ENCODE measurements around the gene KCNJ6. TPM values are rescaled to one million over a fixed set of nuclear protein-coding genes. Genes with fewer than 3 reads are reported as not detected.
"Not testable (repeated sequence)": the region's sequence is repeated elsewhere in the genome, so short reads cannot be mapped to it uniquely, and the experiment has no call there.

KCNJ6 gene
- total RNA-seq, 1 donor: under 0.01 TPM

- Histone ChIP-seq H3K4me1 (ENCODE audit: insufficient read depth, low read length) (no peaks in the 10 kb centered on the region), H3K9me3 (ENCODE audit: low read depth, low read length) (no peaks in the 10 kb centered on the region), H3K4me3 (ENCODE audit: low read length) (no peak overlapping the region), H3K27me3 (ENCODE audit: insufficient read depth, low read length) (no peaks in the 10 kb centered on the region)
Observed at GRCh38 chr21:37619464-37619974, 296.7 kb downstream of the KCNJ6 start.

DNA sequence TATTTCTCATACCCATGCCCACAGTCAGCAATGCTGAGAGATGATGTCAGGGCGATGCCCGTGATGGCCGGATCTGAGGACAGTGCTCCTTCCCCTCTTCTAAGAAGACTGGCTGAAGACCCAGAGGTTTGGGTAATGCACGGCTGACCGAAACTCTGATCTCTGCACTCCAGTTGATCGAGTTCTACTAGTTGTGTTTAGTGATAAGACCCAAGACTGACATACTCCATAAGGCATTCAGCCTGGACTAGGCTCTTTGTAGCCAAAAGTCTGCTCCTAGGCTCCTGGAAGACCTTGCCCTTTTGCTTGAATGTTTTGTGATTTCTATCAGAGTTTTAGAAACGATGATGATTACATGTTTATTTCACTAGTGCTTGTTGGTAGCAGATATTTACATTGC is 298.2 kb downstream of the KCNJ6 start:
- Histone ChIP-seq H3K27me3 (ENCODE audit: insufficient read depth, low read length) (no peaks in the 10 kb centered on the region), H3K9me3 (ENCODE audit: low read depth, low read length) (no peaks in the 10 kb centered on the region), H3K4me1 (ENCODE audit: insufficient read depth, low read length) (no peaks in the 10 kb centered on the region), H3K4me3 (ENCODE audit: low read length) (no peak overlapping the region)

DNA sequence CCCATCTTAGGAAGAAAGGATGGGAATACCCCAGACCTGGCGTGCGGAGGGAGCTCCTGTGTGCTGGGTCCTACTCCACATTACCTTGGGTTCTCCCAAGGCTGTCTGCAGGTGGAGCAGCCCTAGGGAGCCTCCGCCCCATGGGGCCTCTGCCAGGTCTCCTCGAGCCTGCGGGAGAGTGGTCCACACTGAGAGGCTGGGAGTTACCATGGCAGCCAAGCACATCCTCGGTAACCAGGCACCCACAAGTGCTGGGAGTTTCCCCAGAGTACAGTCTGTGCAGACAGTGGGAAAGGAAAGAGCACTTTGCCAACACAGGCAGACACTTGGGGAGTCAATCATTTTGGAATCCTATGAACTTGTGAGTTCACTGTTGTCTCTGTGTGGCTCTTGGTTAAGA is 300.3 kb downstream of the KCNJ6 start:
- Histone ChIP-seq H3K4me3 (ENCODE audit: low read length) (no peak overlapping the region), H3K9me3 (ENCODE audit: low read depth, low read length) (no peaks in the 10 kb centered on the region), H3K27me3 (ENCODE audit: insufficient read depth, low read length) (peaks cover 7% of the 10 kb centered on the region), H3K4me1 (ENCODE audit: insufficient read depth, low read length) (no peaks in the 10 kb centered on the region)

DNA sequence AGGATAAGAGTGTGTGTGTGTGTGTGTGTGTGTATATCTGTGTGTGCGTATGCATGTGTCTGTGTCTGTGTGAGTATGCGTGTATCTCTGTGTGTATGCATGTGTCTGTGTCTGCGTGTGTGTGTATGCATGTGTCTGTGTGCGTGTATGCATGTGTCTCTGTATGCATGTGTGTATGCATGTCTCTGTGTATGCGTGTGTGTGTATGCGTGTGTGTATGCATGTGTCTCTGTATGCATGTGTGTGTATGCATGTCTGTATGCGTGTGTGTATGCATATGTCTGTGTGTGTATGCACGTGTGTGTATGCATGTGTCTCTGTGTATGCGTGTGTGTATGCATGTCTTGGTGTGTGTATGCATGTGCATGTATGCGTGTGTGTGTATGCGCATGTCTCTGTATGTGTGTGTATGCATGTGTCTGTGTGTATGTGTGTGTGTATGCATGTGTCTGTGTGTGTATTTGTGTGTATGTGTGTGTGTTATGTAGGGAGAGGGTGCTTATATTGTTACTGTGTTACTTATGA is 301.8 kb downstream of the KCNJ6 start:
- Histone ChIP-seq H3K9me3 (ENCODE audit: low read depth, low read length) (no peaks in the 10 kb centered on the region), H3K4me3 (ENCODE audit: low read length) (no peak overlapping the region), H3K27me3 (ENCODE audit: insufficient read depth, low read length) (peaks cover 7% of the 10 kb centered on the region), H3K4me1 (ENCODE audit: insufficient read depth, low read length) (no peaks in the 10 kb centered on the region)

GRCh38 chr21:37607081-37607480 is 309.2 kb downstream of the KCNJ6 start:
- no peak overlapping the region for H3K4me3 ChIP-seq (ENCODE audit: low read length)
- H3K4me1 ChIP-seq (ENCODE audit: insufficient read depth, low read length): no peaks in the 10 kb centered on the region
- peaks cover 13% of the 10 kb centered on the region for H3K27me3 ChIP-seq (ENCODE audit: insufficient read depth, low read length)
- H3K9me3 ChIP-seq (ENCODE audit: low read depth, low read length): no peaks in the 10 kb centered on the region

DNA sequence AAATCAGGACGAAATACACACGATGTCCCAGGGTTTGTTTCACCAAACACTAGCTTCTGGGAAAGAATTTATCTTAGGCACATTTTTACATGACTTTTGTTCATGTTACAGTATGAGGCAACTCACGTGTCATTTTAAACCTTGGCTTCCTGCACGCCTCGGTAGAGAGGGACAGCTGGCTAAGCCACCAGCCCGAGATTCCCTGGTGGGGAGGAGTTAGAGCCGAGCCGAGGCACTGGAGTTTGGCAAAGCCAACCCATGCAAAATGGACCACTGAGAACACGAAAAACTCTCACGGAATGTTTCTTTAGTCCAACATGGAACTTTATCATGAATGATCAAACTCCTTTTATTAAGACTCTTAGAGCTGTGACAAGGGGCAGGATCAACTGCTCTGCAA is 309.7 kb downstream of the KCNJ6 start:
- H3K9me3 ChIP-seq (ENCODE audit: low read depth, low read length): no peaks in the 10 kb centered on the region
- H3K27me3 ChIP-seq (ENCODE audit: insufficient read depth, low read length): peaks cover 10% of the 10 kb centered on the region
- H3K4me3 ChIP-seq (ENCODE audit: low read length): no peak overlapping the region
- H3K4me1 ChIP-seq (ENCODE audit: insufficient read depth, low read length): no peaks in the 10 kb centered on the region

- peaks cover 7% of the 10 kb centered on the region for H3K27me3 ChIP-seq (ENCODE audit: insufficient read depth, low read length)
- no peak overlapping the region for H3K4me3 ChIP-seq (ENCODE audit: low read length)
- no peaks in the 10 kb centered on the region for H3K9me3 ChIP-seq (ENCODE audit: low read depth, low read length)
- H3K4me1 ChIP-seq (ENCODE audit: insufficient read depth, low read length): no peaks in the 10 kb centered on the region
Observed at GRCh38 chr21:37605006-37605405, 311.3 kb downstream of the KCNJ6 start.

DNA sequence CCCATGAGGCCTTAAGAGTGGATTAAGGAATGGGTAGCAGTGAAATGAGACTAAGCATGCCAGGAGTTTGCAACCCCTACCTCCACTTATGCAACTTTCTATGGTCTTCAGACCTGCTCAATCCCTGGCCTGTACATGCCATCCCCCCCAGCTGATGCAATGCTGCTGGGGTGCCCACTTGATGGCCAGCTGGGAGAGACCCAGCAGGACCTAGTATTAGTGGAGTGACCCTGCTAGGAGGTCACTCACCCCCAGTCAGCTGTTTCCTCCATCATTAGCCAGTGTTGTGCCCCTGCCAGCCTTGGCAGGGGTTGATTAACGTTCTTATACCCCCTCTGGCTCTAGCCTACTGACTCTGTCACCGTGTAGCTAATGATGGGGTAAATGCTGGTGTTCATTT is 313.1 kb downstream of the KCNJ6 start:
- Histone ChIP-seq H3K4me3 (ENCODE audit: low read length) (no peak overlapping the region), H3K9me3 (ENCODE audit: low read depth, low read length) (no peaks in the 10 kb centered on the region)

GRCh38 chr21:37601915-37602314 is 314.3 kb downstream of the KCNJ6 start:
- H3K9me3 ChIP-seq (ENCODE audit: low read depth, low read length): no peaks in the 10 kb centered on the region
- H3K4me3 ChIP-seq (ENCODE audit: low read length): no peak overlapping the region
- H3K27me3 ChIP-seq (ENCODE audit: insufficient read depth, low read length): peaks cover 4% of the 10 kb centered on the region
- H3K4me1 ChIP-seq (ENCODE audit: insufficient read depth, low read length): no peaks in the 10 kb centered on the region

More for the DNA sequence above, 313.1 kb downstream of the KCNJ6 start:
- Histone ChIP-seq H3K4me1 (ENCODE audit: insufficient read depth, low read length) (no peaks in the 10 kb centered on the region), H3K27me3 (ENCODE audit: insufficient read depth, low read length) (peaks cover 4% of the 10 kb centered on the region)

- no peaks in the 10 kb centered on the region for H3K4me1 ChIP-seq (ENCODE audit: insufficient read depth, low read length)
- H3K4me3 ChIP-seq (ENCODE audit: low read length): no peak overlapping the region
- no peaks in the 10 kb centered on the region for H3K27me3 ChIP-seq (ENCODE audit: insufficient read depth, low read length)
- H3K9me3 ChIP-seq (ENCODE audit: low read depth, low read length): no peaks in the 10 kb centered on the region
Observed at GRCh38 chr21:37601027-37601426, 315.2 kb downstream of the KCNJ6 start.

- Histone ChIP-seq H3K4me1 (ENCODE audit: insufficient read depth, low read length) (no peaks in the 10 kb centered on the region), H3K9me3 (ENCODE audit: low read depth, low read length) (no peaks in the 10 kb centered on the region), H3K4me3 (ENCODE audit: low read length) (no peak overlapping the region), H3K27me3 (ENCODE audit: insufficient read depth, low read length) (no peaks in the 10 kb centered on the region)
Observed at GRCh38 chr21:37595944-37596343, 320.3 kb downstream of the KCNJ6 start.

DNA sequence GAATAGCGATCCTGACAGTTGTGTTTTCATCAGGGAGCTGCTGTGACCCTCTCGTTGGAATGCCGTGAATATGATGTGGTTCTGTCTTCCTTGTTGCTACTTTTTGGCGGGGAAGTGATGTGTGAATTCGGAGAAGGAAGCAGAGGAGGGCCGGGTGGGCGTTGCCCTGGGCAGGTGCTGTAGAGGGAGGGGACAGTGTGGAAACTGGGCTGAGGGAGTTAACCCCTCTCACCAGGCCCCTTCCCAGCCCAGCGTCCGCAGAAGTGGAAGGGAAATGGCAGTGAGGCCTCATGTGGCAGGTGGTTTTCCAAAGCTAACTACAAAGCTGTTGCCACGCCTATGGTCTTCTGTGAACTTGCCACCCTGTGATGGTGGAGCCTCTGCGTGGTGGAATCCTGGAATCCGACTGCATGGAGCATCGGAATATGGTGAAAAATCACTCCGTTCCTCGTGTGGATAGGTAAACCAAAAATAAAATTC is 321.7 kb downstream of the KCNJ6 start:
- no peaks in the 10 kb centered on the region for H3K9me3 ChIP-seq (ENCODE audit: low read depth, low read length)
- no peak overlapping the region for H3K4me3 ChIP-seq (ENCODE audit: low read length)
- H3K4me1 ChIP-seq (ENCODE audit: insufficient read depth, low read length): no peaks in the 10 kb centered on the region
- H3K27me3 ChIP-seq (ENCODE audit: insufficient read depth, low read length): no peaks in the 10 kb centered on the region

GRCh38 chr21:37593740-37594471 is 322.4 kb downstream of the KCNJ6 start:
- no peaks in the 10 kb centered on the region for H3K4me1 ChIP-seq (ENCODE audit: insufficient read depth, low read length)
- H3K27me3 ChIP-seq (ENCODE audit: insufficient read depth, low read length): no peaks in the 10 kb centered on the region
- H3K4me3 ChIP-seq (ENCODE audit: low read length): no peak overlapping the region
- H3K9me3 ChIP-seq (ENCODE audit: low read depth, low read length): no peaks in the 10 kb centered on the region

DNA sequence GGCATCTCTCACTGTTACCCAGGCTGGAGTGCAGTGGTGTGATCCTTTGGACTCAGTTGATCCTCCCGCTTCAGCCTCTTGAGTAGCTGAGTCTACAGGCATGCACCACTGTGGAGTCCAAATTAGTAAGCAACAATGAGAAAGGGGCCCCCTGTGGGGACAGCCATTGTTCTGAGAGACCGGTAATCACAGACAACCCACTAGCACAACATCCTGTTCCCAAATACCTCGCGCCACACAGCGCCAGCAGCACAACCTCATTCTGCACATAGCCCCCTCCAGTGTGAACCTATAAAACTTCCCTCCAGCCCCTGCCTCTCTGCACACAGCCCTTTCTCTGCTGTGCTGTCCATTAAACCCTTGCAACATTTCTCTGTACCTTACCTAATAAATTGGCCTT is 323.2 kb downstream of the KCNJ6 start:
- no peaks in the 10 kb centered on the region for H3K4me1 ChIP-seq (ENCODE audit: insufficient read depth, low read length)
- H3K27me3 ChIP-seq (ENCODE audit: insufficient read depth, low read length): no peaks in the 10 kb centered on the region
- no peak overlapping the region for H3K4me3 ChIP-seq (ENCODE audit: low read length)
- H3K9me3 ChIP-seq (ENCODE audit: low read depth, low read length): no peaks in the 10 kb centered on the region

DNA sequence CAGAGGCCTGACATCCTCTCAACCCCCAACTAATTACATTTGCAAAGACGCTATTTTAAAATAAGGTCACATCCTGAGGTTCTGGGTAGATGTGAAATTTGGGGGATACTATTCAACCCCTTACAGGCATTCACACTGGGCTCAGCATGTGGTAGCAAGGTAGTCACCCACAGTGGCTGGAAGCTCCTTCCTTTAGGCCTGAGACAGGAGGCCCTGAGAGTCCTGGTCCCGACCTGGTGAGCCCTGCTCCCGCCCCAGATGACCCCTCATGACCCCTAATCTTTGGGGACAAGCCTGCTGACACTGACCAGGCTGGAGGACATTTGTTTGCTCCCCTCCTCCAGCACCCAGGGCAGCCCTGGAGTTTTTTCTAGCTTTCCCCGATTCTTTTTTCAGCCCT is 323.8 kb downstream of the KCNJ6 start:
- H3K4me3 ChIP-seq (ENCODE audit: low read length): no peak overlapping the region
- no peaks in the 10 kb centered on the region for H3K9me3 ChIP-seq (ENCODE audit: low read depth, low read length)
- no peaks in the 10 kb centered on the region for H3K4me1 ChIP-seq (ENCODE audit: insufficient read depth, low read length)
- H3K27me3 ChIP-seq (ENCODE audit: insufficient read depth, low read length): no peaks in the 10 kb centered on the region

- not testable (repeated sequence) for H3K4me1 ChIP-seq (ENCODE audit: insufficient read depth, low read length); H3K4me3 ChIP-seq (ENCODE audit: low read length); H3K9me3 ChIP-seq (ENCODE audit: low read depth, low read length); H3K27me3 ChIP-seq (ENCODE audit: insufficient read depth, low read length)
Observed at GRCh38 chr21:37591994-37592393, 324.3 kb downstream of the KCNJ6 start.
